Esophagus muscularis mucosa (tissue), 3 donors: ENCODE results near the gene FBXO8.

Source experiments
- CTCF ChIP-seq, 3 experiments: fragments of 200-600 bp in 2 of 3; fragments of 450-650 bp in 1 of 3; sonication (generic) in 2 of 3; IDR thresholded peaks; one replicate each; pipeline ENCODE4 v1.5.1; 2017 to 2019; ENCODE audit warnings: antibody characterized with exemption in 3 of 3, mild to moderate bottlenecking in 2 of 3, moderate library complexity in 1 of 3
- POLR2A ChIP-seq: fragments of 450-650 bp; IDR thresholded peaks from one replicate; pipeline ENCODE4 v1.6.1; 2017; ENCODE audit warnings: antibody characterized with exemption, moderate library complexity, mild to moderate bottlenecking, low read depth
- POLR2AphosphoS5 ChIP-seq, 2 donors: sonication (generic); formaldehyde crosslinking; IDR thresholded peaks; one replicate each; pipeline ENCODE4 v1.6.1; 2017; ENCODE audit warnings: antibody characterized with exemption in 2 of 2

DNA sequence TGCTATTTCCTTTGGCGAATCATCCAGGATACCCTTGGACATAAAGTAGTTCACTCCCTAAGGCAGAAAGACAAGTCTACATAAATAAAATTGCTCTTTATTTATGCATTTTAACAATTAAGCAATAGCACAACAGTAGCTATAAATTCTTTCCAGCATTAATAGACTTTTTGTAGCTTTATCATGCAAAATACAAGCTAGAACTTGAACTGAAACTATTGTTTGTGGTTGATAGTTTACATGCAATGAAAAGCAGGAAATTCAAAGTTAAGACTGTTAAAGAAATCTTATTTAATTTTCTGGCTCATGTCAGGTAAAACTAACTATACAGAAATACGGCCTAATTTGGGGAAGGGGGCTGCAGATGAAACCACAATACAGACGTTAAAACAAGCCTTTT, 42.3 kb downstream of the FBXO8 start:
- TF ChIP-seq CTCF (IDR thresholded peaks at IDR 0.05) = no peak
- TF ChIP-seq POLR2AphosphoS5 (IDR thresholded peaks at IDR 0.05) = no peak
- no peak for TF ChIP-seq POLR2A
